Endothelial cell (in vitro differentiated cells): Measurements from ENCODE around the gene PERM1. TPM values are rescaled to one million over a fixed set of nuclear protein-coding genes. Genes with fewer than 3 reads are reported as not detected.

ENCODE experiments used
- DNase-seq: peaks from one replicate; pipeline ENCODE4 v3.0.0; 2021; ENCODE audit warnings: low spot score
- H3K27ac Mint-ChIP-seq: one replicate; pipeline ENCODE4 v1.8.0; 2021; ENCODE audit warnings: mixed read lengths, inconsistent platforms; ENCODE audit not compliant: unreplicated experiment
- H3K27me3 Mint-ChIP-seq: one replicate; pipeline ENCODE4 v1.8.0; 2021; ENCODE audit warnings: mild to moderate bottlenecking, moderate library complexity, mixed read lengths, inconsistent platforms; ENCODE audit not compliant: unreplicated experiment
- H3K36me3 Mint-ChIP-seq: one replicate; pipeline ENCODE4 v1.8.0; 2021; ENCODE audit warnings: mild to moderate bottlenecking, low read depth, mixed read lengths, inconsistent platforms; ENCODE audit not compliant: unreplicated experiment
- H3K4me1 Mint-ChIP-seq: one replicate; pipeline ENCODE4 v1.8.0; 2021; ENCODE audit warnings: mild to moderate bottlenecking, mixed read lengths, inconsistent platforms; ENCODE audit not compliant: unreplicated experiment
- H3K4me3 Mint-ChIP-seq: one replicate; pipeline ENCODE4 v1.8.0; 2021; ENCODE audit warnings: mild to moderate bottlenecking, mixed read lengths, inconsistent platforms; ENCODE audit not compliant: unreplicated experiment
- H3K9me3 Mint-ChIP-seq: one replicate; pipeline ENCODE4 v1.8.0; 2021; ENCODE audit warnings: mixed read lengths, inconsistent platforms; ENCODE audit not compliant: unreplicated experiment
- CTCF ChIP-seq: fragments of 200-600 bp; sonication (generic); IDR thresholded peaks from one replicate; pipeline ENCODE4 v1.5.0; 2021; ENCODE audit warnings: antibody characterized with exemption; ENCODE audit not compliant: unreplicated experiment
- total RNA-seq: library from RNA; stranded (reverse); fragmentation: NEBNext Ultra II Directional; extraction: Animal tissue kit (Norgen Biotek cat#: 25700); gene quantifications from one replicate; pipeline ENCODE4 v1.2.1, GENCODE V29; 2021; ENCODE audit not compliant: unreplicated experiment

PERM1 gene
- total RNA-seq, 1 donor from 2014 or later: not detected

GRCh38 chr1:932776-933602, 48.9 kb downstream of the PERM1 start:
- H3K4me1 Mint-ChIP-seq: peaks cover 4% of the 10 kb centered on the region
- TF ChIP-seq CTCF: no peak
- no peak overlapping the region for H3K4me3 Mint-ChIP-seq
- no peaks in the 10 kb centered on the region for H3K9me3 Mint-ChIP-seq
- H3K27ac Mint-ChIP-seq: no peak overlapping the region
- H3K36me3 Mint-ChIP-seq: no peaks in the 10 kb centered on the region
- peaks cover 18% of the 10 kb centered on the region for H3K27me3 Mint-ChIP-seq
- DNase-seq: no peak

DNA sequence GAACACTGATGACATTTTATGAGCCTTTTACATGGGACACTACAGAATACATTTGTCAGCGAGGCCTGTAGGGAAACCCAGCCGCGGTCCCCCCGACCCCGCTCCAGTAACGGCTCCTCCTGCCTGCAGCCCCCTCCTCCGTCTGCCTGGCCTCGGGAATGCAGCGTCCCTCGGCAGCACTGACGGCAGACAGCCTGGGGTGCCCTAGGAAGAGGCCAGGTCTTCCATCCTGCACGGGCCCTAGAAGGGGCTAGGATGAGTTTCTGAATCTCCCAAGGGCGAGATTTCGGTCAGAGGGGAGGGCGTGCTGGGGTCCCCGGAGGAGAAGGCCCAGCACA, 49.8 kb downstream of the PERM1 start:
- Mint-ChIP-seq H3K4me3 (no peak overlapping the region), H3K36me3 (no peaks in the 10 kb centered on the region), H3K4me1 (peaks cover 4% of the 10 kb centered on the region), H3K9me3 (no peaks in the 10 kb centered on the region), H3K27me3 (peaks cover 16% of the 10 kb centered on the region), H3K27ac (no peak overlapping the region)
- no peak for TF ChIP-seq CTCF
- no peak for DNase-seq

GRCh38 chr1:931380-932172, 50.3 kb downstream of the PERM1 start:
- Mint-ChIP-seq H3K4me1 (peaks cover 4% of the 10 kb centered on the region), H3K9me3 (no peaks in the 10 kb centered on the region), H3K36me3 (no peaks in the 10 kb centered on the region), H3K27ac (no peak overlapping the region), H3K27me3 (peaks cover 17% of the 10 kb centered on the region), H3K4me3 (no peak overlapping the region)
- no peak for DNase-seq
- TF ChIP-seq CTCF: no peak

DNA sequence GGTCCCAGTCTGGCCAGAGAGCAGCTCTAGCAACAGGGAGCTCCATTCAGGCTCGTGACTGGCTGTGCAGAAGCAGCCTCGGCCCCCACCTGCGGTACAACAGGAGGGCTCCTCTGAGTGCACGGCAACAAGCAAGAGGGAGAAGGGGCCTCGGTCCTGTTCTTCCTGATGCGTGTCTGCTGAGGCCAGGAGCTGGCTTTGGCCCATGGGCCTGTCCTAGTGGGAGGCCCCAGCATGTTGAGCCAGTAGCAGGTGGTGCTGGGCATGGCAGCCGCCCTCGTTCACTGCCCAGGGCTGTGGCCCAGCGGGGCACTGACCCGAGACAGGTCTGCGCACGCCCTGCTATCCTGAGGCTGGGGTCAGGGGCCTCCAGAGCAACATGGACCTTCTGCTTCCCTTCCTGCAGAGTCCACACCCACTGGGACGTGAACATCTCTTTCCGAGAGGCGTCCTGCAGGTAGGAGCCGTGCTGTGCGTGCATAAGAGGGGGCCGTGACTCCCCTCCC, 51.2 kb downstream of the PERM1 start:
- Mint-ChIP-seq H3K36me3 (no peaks in the 10 kb centered on the region), H3K4me3 (no peak overlapping the region), H3K27ac (no peak overlapping the region), H3K9me3 (no peaks in the 10 kb centered on the region), H3K27me3 (peaks cover 23% of the 10 kb centered on the region), H3K4me1 (peaks cover 4% of the 10 kb centered on the region)
- no peak for TF ChIP-seq CTCF
- no peak for DNase-seq
